Gastroesophageal sphincter (tissue), 4 donors: ENCODE results near the gene COQ4. TPM values are rescaled to one million over a fixed set of nuclear protein-coding genes. Genes with fewer than 3 reads are reported as not detected.

ENCODE experiments used
- ATAC-seq: fragments of 150-250 bp; one replicate; pipeline ENCODE4 v1.9.1; 2016; ENCODE audit warnings: mild to moderate bottlenecking, moderate library complexity
- H3K27ac ChIP-seq, 4 donors: fragments of 200-600 bp; sonication (generic) in 3 of 4; 1 replicate in 3 of 4; 2 replicates in 1 of 4; pipeline ENCODE4 v1.5.1; 2016 to 2019
- H3K27me3 ChIP-seq: fragments of 200-600 bp; sonication (generic); one replicate; pipeline ENCODE4 v1.5.1; 2019
- H3K36me3 ChIP-seq, 2 donors: fragments of 200-600 bp; sonication (generic); one replicate each; pipeline ENCODE4 v1.5.1; 2019; ENCODE audit warnings: control low read depth in 1 of 2
- H3K4me1 ChIP-seq, 3 donors: fragments of 200-600 bp; sonication (generic); 1 replicate in 2 of 3; 2 replicates in 1 of 3; pipeline ENCODE4 v1.5.1; 2016 to 2019; ENCODE audit warnings: control low read depth in 2 of 3
- H3K4me3 ChIP-seq, 2 donors: fragments of 200-600 bp; sonication (generic); one replicate each; pipeline ENCODE4 v1.5.1; 2019; ENCODE audit warnings: mild to moderate bottlenecking in 1 of 2, moderate library complexity in 1 of 2
- H3K9me3 ChIP-seq, 3 donors: fragments of 200-600 bp; sonication (generic); one replicate each; pipeline ENCODE4 v1.5.1; 2017 to 2019; ENCODE audit warnings: control low read depth in 2 of 3
- CTCF ChIP-seq, 4 experiments: fragments of 200-600 bp in 2 of 4; fragments of 450-650 bp in 2 of 4; sonication (generic) in 1 of 4; IDR thresholded peaks; one replicate each; pipeline ENCODE4 v1.5.1; 2017 to 2019; ENCODE audit warnings: antibody characterized with exemption in 4 of 4, mild to moderate bottlenecking in 2 of 4, moderate library complexity in 2 of 4
- EP300 ChIP-seq: sonication (generic); formaldehyde crosslinking; IDR thresholded peaks from one replicate; pipeline ENCODE4 v1.6.1; 2017; ENCODE audit warnings: antibody characterized with exemption, mild to moderate bottlenecking
- POLR2A ChIP-seq, 2 donors: fragments of 450-650 bp; IDR thresholded peaks; one replicate each; pipeline ENCODE4 v1.6.1; 2017; ENCODE audit warnings: antibody characterized with exemption in 2 of 2, mild to moderate bottlenecking in 2 of 2, moderate library complexity in 1 of 2
- POLR2AphosphoS5 ChIP-seq: sonication (generic); formaldehyde crosslinking; IDR thresholded peaks from one replicate; pipeline ENCODE4 v1.6.1; 2017; ENCODE audit warnings: antibody characterized with exemption
- WGBS, 2 donors: methylation state at CpG; one replicate each; pipeline ENCODE4 v1.1.5; 2018; ENCODE audit warnings: low coverage in 1 of 2; 5-methylcytosine and 5-hydroxymethylcytosine counted together
- total RNA-seq, 4 donors: library from RNA; depleted of rRNA; stranded (reverse); fragments of >200 nt; gene quantifications; one replicate each; pipeline ENCODE4 v1.1.0, GENCODE V29; 2016

Gene COQ4
- total RNA-seq, 4 donors from 2014 or later = 25.8 to 40.5 (median 31.8) TPM

DNA sequence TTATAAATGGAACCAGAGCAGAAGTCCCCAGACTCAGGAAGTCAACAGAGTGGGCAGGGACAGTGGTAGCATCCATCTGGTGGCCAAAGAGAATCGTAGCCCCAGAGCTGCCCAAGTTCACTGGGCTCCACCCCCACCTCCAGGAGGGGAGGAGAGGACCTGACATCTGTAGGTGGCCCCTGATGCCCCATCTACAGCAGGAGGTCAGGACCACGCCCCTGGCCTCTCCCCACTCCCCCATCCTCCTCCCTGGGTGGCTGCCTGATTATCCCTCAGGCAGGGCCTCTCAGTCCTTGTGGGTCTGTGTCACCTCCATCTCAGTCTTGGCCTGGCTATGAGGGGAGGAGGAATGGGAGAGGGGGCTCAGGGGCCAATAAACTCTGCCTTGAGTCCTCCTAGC lies 38.2 kb downstream of the COQ4 start:
- Histone ChIP-seq H3K9me3 (no peaks in the 10 kb centered on the region), H3K4me3 (no peak overlapping the region), H3K4me1 (peaks cover 0 to 31% (median 21%) of the 10 kb centered on the region in 3 donors), H3K36me3 (peaks cover 0 to 40% of the 10 kb centered on the region in 2 donors), H3K27ac (peak overlapping the region in 3 of 4 donors; percentile 73 to 83 (median 74)), H3K27me3 (no peaks in the 10 kb centered on the region)
- WGBS, 2 donors = 17% methylated on average over 1 of the region's 2 CpGs; no CpG with 5 or more reads in 1 of the 2 donors
- TF ChIP-seq POLR2AphosphoS5 (no peak), EP300 (no peak), POLR2A (IDR thresholded peaks at IDR 0.05) (no peak)
- no peak for ATAC-seq

DNA sequence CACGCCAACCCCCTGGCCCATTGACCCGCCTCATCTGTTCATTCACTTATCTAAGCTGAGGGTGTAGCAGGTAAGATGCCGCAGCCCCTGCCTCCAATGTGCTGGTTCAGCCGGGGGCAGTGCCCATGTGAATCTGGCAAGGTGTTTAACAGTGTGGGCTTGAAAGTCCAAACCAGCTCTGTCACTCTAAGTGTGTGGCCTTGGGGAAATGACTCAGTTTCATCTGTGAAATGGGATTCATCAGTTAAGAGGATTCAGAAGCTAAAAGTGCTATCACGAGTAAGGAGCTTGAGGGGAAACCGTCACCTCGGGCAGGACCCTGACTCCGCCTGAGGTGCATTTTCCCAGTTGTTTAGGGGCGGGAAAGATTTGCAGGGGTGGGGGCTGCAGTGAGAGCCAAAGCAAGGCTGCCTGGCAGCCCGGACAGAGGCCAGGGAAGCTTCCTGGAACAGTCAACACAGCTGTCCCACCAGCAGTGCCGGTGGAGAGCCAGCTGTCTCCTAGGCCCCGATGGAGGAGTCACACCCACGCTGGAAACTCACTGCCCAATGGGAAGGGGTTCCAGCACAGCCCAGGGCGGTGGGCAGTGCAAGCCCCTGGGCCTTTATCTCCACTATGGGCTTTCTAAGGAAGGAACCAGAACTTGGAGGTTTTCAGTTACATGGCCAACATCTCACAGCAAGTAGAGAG lies 38.8 kb downstream of the COQ4 start:
- no peaks in the 10 kb centered on the region for H3K9me3 ChIP-seq
- peak overlapping the region in 3 of 4 donors; percentile 73 to 83 (median 74) for H3K27ac ChIP-seq
- H3K4me3 ChIP-seq = peak overlapping the region in 1 of 2 donors; percentile 48
- H3K4me1 ChIP-seq = peaks cover 0 to 31% (median 21%) of the 10 kb centered on the region in 3 donors
- peaks cover 0 to 34% of the 10 kb centered on the region in 2 donors for H3K36me3 ChIP-seq
- 50% methylated on average over 9 of the region's 14 CpGs; no CpG with 5 or more reads in 1 of the 2 donors for WGBS, 2 donors
- no peak for ATAC-seq
- no peak for TF ChIP-seq EP300
- no peak for TF ChIP-seq CTCF (IDR thresholded peaks at IDR 0.05)
- TF ChIP-seq POLR2A (IDR thresholded peaks at IDR 0.05) = no peak
- no peak for TF ChIP-seq POLR2AphosphoS5
- no peaks in the 10 kb centered on the region for H3K27me3 ChIP-seq

DNA sequence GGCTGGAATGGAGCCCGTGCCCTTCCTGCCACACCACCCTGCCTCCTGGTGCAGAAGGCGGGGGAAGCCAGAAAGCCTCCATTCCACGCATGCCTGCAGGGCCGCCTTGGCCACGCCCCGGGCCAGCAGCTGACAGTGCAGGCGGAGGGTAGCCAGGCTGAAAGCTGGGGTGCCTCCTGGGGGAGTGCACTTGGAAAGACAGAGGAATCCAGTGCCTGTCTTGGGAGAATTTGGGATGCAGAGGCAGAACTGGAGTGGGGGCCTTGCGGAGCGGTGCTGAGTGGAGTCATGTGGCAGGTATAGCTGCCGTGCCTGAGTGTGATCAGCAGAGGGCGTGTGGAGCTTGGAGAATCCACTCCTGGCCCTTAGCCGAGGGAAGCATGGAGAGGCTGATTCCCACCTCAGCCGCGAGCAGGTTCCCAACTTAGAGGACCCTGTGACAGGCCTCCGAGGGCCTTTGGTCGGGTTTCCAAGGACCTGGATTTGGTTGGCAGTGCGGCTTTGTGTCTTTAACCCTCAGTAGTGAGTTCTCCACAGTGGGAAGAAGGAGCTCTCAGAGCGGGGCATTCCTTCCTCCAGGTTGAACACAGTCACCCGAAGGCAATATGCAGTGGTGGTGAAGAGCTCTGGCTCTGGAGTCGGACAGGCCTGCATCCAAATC lies 39.5 kb downstream of the COQ4 start:
- WGBS, 2 donors = no CpG with 5 or more reads among the region's 20 CpGs
- Histone ChIP-seq H3K27me3 (no peaks in the 10 kb centered on the region), H3K36me3 (peaks cover 0 to 27% of the 10 kb centered on the region in 2 donors), H3K4me1 (peaks cover 0 to 31% (median 21%) of the 10 kb centered on the region in 3 donors), H3K4me3 (peak overlapping the region; percentile 17 to 48), H3K27ac (peak overlapping the region in 3 of 4 donors; percentile 73 to 83 (median 74)), H3K9me3 (no peaks in the 10 kb centered on the region)
- ATAC-seq = peak; percentile 94
- TF ChIP-seq POLR2A (IDR thresholded peaks at IDR 0.05) (no peak), POLR2AphosphoS5 (peak; percentile 40), EP300 (no peak), CTCF (IDR thresholded peaks at IDR 0.05) (peak in 3 of 4 experiments; percentile 79 to 92 (median 85))

DNA sequence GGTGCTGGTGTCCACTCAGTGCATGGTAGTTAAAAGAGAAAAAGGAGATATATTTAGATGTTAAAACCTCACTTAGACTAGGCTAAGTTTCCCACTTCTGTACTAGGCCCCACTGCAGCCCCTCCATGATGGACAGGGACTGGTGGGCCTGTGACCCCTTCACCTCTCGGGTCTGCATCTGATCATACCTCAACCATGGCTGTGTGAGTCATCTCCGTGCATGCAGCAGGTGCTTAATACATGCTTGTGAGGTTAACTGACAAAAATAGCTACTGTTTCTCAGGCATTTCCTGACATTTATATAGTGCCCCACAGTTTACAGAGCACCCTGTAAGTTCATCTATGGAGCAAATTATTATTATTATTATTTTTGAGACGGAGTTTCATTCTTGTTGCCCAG lies 40.1 kb downstream of the COQ4 start:
- no peaks in the 10 kb centered on the region for H3K27me3 ChIP-seq

GRCh38 chr9:128365525-128365924 lies 42.9 kb downstream of the COQ4 start:
- H3K27me3 ChIP-seq = no peaks in the 10 kb centered on the region
- H3K27ac ChIP-seq = peak overlapping the region in 3 of 4 donors; percentile 68 to 76 (median 71)
- H3K4me3 ChIP-seq = peak overlapping the region in 1 of 2 donors; percentile 50
- peaks cover 0 to under 1% of the 10 kb centered on the region in 2 donors for H3K36me3 ChIP-seq
- WGBS, 2 donors = 56 to 67% methylated on average over 1 to 2 of the region's 4 CpGs
- H3K4me1 ChIP-seq = peaks cover 0 to 38% (median 23%) of the 10 kb centered on the region in 3 donors
- TF ChIP-seq EP300 (no peak), POLR2AphosphoS5 (no peak), CTCF (IDR thresholded peaks at IDR 0.05) (no peak), POLR2A (IDR thresholded peaks at IDR 0.05) (no peak)
- no peaks in the 10 kb centered on the region for H3K9me3 ChIP-seq
- ATAC-seq = no peak

More for the DNA sequence above, 40.1 kb downstream of the COQ4 start:
- H3K4me1 ChIP-seq = peaks cover 0 to 31% (median 21%) of the 10 kb centered on the region in 3 donors
- peaks cover 0 to 21% of the 10 kb centered on the region in 2 donors for H3K36me3 ChIP-seq
- TF ChIP-seq EP300 (no peak), POLR2AphosphoS5 (no peak), POLR2A (IDR thresholded peaks at IDR 0.05) (no peak)
- H3K27ac ChIP-seq = peak overlapping the region in 3 of 4 donors; percentile 73 to 83 (median 74)
- no peaks in the 10 kb centered on the region for H3K9me3 ChIP-seq
- WGBS, 2 donors = 55 to 83% methylated on average over 1 to 2 of the region's 3 CpGs
- no peak for ATAC-seq
- no peak overlapping the region for H3K4me3 ChIP-seq
